Measurements from ENCODE around the gene CGN.

Gene CGN

DNA sequence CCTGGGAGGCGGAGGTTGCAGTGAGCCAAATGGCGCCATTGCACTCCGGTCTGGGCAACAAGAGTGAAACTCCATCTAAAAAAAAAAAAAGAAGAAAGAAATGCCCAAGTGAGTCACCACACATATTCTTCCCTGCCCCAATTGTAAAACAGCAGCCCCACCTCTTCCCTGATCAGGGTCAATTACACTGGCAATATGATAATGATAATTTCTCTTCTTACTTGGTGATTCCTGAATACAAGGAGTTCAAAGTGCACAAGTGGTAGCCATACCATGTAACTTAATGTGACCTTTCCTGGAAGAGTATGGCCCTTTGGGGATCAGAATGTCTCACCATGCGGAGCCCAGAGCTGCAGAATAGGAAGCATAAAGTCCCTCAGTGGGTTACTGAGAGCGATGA is 11.8 kb upstream of the CGN start:
- no peak overlapping the region for H3K4me3 ChIP-seq (replicated peaks in 1 of 2; ENCODE audit: low read depth in 2 of 2, low read length in 2 of 2)
- no peak for DNase-seq (ENCODE audit: low read depth in 2 of 2)
- TF ChIP-seq, protein P1, sequence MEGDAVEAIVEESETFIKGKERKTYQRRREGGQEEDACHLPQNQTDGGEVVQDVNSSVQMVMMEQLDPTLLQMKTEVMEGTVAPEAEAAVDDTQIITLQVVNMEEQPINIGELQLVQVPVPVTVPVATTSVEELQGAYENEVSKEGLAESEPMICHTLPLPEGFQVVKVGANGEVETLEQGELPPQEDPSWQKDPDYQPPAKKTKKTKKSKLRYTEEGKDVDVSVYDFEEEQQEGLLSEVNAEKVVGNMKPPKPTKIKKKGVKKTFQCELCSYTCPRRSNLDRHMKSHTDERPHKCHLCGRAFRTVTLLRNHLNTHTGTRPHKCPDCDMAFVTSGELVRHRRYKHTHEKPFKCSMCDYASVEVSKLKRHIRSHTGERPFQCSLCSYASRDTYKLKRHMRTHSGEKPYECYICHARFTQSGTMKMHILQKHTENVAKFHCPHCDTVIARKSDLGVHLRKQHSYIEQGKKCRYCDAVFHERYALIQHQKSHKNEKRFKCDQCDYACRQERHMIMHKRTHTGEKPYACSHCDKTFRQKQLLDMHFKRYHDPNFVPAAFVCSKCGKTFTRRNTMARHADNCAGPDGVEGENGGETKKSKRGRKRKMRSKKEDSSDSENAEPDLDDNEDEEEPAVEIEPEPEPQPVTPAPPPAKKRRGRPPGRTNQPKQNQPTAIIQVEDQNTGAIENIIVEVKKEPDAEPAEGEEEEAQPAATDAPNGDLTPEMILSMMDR (IDR thresholded peaks at IDR 0.05; ENCODE audit: low read depth, low read length): no peak

DNA sequence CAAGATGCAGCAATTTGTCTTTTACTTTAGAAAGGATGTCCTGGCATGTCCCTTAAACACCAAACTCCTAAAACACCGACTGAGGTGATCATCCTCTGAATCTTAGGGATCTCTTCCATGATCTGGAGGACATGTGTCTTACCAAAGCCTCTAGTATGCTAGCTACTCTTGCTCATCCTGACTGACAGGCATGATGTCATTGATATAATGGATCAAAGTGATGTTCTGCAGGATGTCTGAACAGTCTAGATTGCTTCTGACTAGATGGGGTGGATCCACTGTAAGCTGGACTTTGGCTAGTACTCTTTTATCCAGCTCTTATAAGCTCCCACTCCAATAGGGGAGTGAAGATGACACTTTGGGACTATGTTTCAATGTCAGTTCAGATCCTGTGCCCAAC is 11.3 kb upstream of the CGN start:
- H3K4me3 ChIP-seq (replicated peaks in 1 of 2; ENCODE audit: low read depth in 2 of 2, low read length in 2 of 2): no peak overlapping the region
- TF ChIP-seq, protein P1 (IDR thresholded peaks at IDR 0.05; ENCODE audit: low read depth, low read length): no peak
- no peak for DNase-seq (ENCODE audit: low read depth in 2 of 2)

DNA sequence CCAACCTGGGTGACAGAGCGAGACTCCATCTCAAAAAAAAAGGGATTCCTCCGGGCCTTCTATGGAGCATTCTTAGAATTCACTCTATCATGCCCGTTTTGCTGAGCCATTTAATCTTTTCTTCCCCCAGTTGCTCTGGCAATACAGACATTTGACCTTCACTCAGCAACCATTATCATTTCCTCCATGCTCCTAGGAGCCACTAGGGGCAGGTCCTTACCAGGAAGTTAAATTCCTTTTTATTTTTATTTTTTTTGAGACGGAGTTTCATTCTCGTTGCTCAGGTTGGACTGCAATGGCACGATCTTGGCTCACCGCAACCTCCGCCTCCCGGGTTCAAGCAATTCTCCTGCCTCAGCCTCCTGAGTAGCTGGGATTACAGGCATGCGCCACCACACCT is 9.7 kb upstream of the CGN start:
- no peak overlapping the region for H3K4me3 ChIP-seq (replicated peaks in 1 of 2; ENCODE audit: low read depth in 2 of 2, low read length in 2 of 2)
- TF ChIP-seq, protein P1 (IDR thresholded peaks at IDR 0.05; ENCODE audit: low read depth, low read length): peak; percentile 43
- no peak for DNase-seq (ENCODE audit: low read depth in 2 of 2)

DNA sequence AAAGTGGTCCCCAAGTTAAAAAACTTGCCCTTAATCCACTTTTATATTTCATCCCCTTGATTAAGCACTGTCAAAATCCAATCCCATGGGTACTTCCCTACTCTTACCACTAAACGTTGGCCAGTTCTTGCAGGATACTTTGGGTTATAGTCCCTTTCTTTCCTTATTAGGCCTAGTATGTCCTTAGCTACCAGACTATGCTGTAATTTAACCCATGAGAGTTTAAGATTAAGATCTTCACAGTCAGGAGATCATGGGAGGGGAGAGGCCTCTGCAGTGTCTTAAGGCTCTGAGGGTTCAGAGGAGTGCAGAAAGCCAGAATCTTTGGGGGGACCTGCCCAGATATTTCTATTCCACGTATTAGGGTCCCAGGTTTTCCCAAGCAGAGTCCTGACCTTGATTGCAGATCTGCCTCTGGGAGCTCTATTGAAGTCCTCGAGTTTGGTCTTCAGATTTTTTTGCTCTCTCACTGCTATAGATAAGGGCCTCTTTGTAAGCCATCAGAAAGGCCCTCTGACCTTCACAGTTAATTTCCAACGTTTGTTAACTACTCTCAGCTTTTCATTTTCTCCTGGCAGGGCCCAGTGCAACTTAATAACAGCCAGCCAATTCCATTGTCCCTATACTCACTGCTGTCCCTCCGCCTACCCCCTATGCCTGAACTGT is 9.0 kb upstream of the CGN start:
- no peak for DNase-seq (ENCODE audit: low read depth in 2 of 2)
- H3K4me3 ChIP-seq (replicated peaks in 1 of 2; ENCODE audit: low read depth in 2 of 2, low read length in 2 of 2): no peak overlapping the region
- TF ChIP-seq, protein P1 (IDR thresholded peaks at IDR 0.05; ENCODE audit: low read depth, low read length): no peak

DNA sequence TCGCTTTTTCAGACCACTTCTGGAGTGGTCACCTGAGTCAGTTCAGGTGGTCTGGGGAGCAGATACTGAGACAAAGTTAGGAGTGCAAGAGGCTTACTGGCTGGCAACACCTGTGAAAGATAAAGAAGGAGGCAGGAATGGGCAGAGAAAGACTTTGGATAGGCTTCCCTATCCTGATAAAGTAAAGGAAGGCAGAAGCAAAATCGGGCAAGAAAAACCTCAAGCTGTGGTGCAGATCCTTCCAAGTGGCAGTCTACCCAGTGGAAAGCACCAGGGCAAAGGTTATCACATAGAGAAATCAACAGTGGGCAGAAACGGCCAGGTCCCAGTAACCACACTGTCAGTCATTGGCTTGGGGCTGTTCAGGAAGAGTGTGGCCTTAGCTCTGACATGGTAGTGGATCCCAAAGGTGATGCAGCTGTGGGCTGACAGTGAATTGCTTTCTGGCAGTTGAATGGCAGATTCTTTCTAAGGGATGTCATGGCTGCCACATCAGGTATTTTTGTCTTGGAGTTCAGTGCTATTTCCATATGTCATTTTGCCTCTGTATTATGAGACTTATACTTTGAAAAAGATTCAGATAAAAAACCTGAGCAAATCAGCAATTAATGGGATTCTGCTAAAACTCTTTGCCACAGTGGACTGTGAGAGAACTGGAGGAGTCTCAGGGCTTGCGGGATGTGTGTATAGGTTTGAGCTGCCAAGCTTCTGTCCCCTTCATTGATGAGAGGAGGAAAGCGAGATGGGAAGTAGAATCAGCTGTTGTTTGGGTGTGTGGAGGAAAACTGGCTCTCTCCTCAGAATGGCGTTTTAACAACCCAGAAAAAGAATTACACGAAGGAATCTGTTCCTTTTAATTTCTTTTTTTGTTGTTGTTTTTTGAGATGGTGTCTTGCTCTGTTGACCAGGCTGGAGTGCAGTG is 8.1 kb upstream of the CGN start:
- H3K4me3 ChIP-seq (replicated peaks in 1 of 2; ENCODE audit: low read depth in 2 of 2, low read length in 2 of 2): no peak overlapping the region
- DNase-seq (ENCODE audit: low read depth in 2 of 2): no peak
- TF ChIP-seq, protein P1 (IDR thresholded peaks at IDR 0.05; ENCODE audit: low read depth, low read length): no peak

DNA sequence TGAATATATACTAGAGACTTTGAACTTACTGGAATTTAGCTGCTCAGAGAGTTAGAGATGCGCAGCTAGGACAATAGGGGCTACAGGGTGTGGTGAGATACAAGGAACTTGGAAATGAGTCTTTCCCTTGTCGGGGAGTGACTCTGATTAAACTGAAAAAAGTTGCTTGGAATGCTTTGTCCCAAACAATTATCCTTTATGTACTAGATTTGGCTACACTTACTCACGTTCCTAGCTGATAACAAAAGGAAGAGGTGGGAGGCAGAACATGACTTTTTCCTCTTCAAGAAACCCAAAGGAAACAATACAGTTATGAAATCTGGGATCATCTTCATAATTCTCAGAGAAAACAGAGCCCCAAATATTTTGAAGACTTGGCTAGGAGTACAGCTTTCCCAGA is 6.9 kb upstream of the CGN start:
- DNase-seq (ENCODE audit: low read depth in 2 of 2): peak in 1 of 2 donors; percentile 55
- TF ChIP-seq, protein P1 (IDR thresholded peaks at IDR 0.05; ENCODE audit: low read depth, low read length): no peak
- no peak overlapping the region for H3K4me3 ChIP-seq (replicated peaks in 1 of 2; ENCODE audit: low read depth in 2 of 2, low read length in 2 of 2)

All from cardiac fibroblast (primary cell).